ENCODE data around the gene PPIC.

DNA sequence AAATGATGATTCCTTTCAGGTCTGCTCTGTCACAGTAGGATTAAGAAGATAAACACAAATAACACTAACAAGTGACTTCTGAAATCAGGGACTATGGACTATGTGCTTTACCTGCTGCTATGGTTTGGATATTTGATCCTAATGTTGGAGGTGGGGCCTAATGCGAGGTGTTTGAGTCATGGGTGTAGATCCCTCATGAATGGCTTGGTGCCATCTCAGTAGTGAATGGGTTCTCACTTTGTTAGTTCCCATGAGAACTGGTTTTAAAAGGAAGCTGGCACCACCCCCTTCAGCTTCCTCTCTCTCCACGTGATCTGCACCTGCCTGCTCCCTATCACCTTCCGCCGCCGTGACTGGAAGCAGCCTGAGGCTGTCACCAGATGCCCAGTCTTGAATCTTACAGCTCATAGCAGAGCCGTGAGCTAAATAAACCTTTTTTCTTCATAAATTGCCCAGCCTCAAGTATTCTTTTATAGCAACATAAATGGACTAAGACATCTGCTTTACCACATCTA lies 3.3 kb downstream of the PPIC start:
- TF ChIP-seq, protein P1, sequence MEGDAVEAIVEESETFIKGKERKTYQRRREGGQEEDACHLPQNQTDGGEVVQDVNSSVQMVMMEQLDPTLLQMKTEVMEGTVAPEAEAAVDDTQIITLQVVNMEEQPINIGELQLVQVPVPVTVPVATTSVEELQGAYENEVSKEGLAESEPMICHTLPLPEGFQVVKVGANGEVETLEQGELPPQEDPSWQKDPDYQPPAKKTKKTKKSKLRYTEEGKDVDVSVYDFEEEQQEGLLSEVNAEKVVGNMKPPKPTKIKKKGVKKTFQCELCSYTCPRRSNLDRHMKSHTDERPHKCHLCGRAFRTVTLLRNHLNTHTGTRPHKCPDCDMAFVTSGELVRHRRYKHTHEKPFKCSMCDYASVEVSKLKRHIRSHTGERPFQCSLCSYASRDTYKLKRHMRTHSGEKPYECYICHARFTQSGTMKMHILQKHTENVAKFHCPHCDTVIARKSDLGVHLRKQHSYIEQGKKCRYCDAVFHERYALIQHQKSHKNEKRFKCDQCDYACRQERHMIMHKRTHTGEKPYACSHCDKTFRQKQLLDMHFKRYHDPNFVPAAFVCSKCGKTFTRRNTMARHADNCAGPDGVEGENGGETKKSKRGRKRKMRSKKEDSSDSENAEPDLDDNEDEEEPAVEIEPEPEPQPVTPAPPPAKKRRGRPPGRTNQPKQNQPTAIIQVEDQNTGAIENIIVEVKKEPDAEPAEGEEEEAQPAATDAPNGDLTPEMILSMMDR (IDR thresholded peaks at IDR 0.05): no peak
- no peak for TF ChIP-seq POLR2A (IDR thresholded peaks at IDR 0.05)

Data from testis (tissue), 2 donors.